GM12892 (cell line): ENCODE measurements around the gene MUC6.

ENCODE experiments used
- POLR2A ChIP-seq: IDR thresholded peaks from 2 replicates; pipeline ENCODE4 v1.6.1; 2011; ENCODE audit warnings: low read depth, low read length, control low read depth
- POLR2AphosphoS5 ChIP-seq: IDR thresholded peaks from 2 replicates; pipeline ENCODE4 v1.6.1; 2011; ENCODE audit warnings: low read depth, low read length, control low read depth
- TAF1 ChIP-seq: IDR thresholded peaks from 2 replicates; pipeline ENCODE4 v1.6.1; 2011; ENCODE audit warnings: low read depth, mild to moderate bottlenecking, control low read depth, low read length, borderline replicate concordance

DNA sequence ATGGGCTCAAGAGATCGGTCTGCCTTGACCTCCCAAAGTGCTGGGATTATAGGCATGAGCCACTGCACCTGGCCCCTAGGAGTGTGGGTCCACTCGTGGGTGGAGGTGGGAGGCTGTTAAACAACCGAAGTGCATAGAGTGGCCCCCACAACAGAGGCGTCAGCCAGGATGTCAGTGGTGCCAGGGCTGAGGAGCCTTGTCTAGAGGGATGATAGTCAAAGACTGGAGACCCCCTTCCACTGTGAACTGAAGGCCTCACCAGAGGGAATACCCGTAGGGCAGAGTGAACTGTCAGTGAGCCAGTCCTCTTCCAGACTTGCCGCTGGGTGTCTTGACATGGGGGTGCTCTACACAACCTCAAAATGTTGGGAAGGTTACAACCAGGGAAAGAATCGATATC is 72.7 kb downstream of the MUC6 start:
- no peak for TF ChIP-seq POLR2AphosphoS5
- no peak for TF ChIP-seq TAF1
- no peak for TF ChIP-seq POLR2A
